Chondrocyte (in vitro differentiated cells): ENCODE measurements around the gene FBXO34. TPM values are rescaled to one million over a fixed set of nuclear protein-coding genes. Genes with fewer than 3 reads are reported as not detected.

Source experiments
- DNase-seq: peaks from one replicate; pipeline ENCODE4 v3.0.0; 2021; ENCODE audit warnings: mixed read lengths, low spot score
- H3K27ac Mint-ChIP-seq: one replicate; pipeline ENCODE4 v1.8.0; 2021; ENCODE audit warnings: mild to moderate bottlenecking, moderate library complexity, mixed read lengths; ENCODE audit not compliant: unreplicated experiment
- H3K27me3 Mint-ChIP-seq: 2 replicates; pipeline ENCODE4 v1.8.0; 2021; ENCODE audit warnings: low read depth, mixed read lengths
- H3K36me3 Mint-ChIP-seq: 2 replicates; pipeline ENCODE4 v1.8.0; 2021; ENCODE audit warnings: low read depth, mixed read lengths
- H3K4me1 Mint-ChIP-seq: 2 replicates; pipeline ENCODE4 v1.8.0; 2021; ENCODE audit warnings: low read depth, mild to moderate bottlenecking, mixed read lengths
- H3K4me3 Mint-ChIP-seq: one replicate; pipeline ENCODE4 v1.8.0; 2021; ENCODE audit warnings: mild to moderate bottlenecking, moderate library complexity, mixed read lengths; ENCODE audit not compliant: unreplicated experiment
- H3K9me3 Mint-ChIP-seq: 2 replicates; pipeline ENCODE4 v1.8.0; 2021; ENCODE audit warnings: low read depth, mixed read lengths
- total RNA-seq: library from RNA; stranded (reverse); gene quantifications from 3 replicates; pipeline ENCODE4 v1.2.1, GENCODE V29; 2021
- TF ChIP-seq, protein P1 (sequence below): fragments of 200-600 bp; sonication (generic); IDR thresholded peaks from 2 replicates; pipeline ENCODE4 v1.5.0; 2021; ENCODE audit warnings: antibody characterized with exemption, mild to moderate bottlenecking, moderate library complexity

The FBXO34 gene
- total RNA-seq, 1 donor from 2014 or later, result 18.9 TPM

DNA sequence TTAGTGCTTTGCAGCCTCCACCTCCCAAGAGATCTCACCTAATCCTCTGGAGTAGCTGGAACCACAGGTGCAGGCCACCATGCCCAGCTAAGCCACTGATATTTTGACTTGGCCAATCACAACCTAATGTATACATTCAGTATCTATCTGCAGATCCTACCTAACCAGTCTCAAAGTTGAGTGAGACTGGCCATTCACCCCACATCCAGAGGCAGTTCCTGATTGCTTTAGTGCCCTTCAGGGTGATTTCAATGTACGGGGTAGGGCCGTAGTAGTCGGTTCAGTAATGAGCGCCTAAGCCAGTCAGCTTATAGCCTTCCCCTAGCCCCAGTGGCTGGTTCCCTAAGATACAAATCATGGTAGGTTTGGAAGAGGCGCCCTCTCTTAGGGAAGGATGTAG is 27.4 kb upstream of the FBXO34 start:
- H3K4me3 Mint-ChIP-seq, result no peak overlapping the region
- no peaks in the 10 kb centered on the region for H3K36me3 Mint-ChIP-seq
- no peak for DNase-seq
- peaks cover 53% of the 10 kb centered on the region for H3K27me3 Mint-ChIP-seq
- no peaks in the 10 kb centered on the region for H3K9me3 Mint-ChIP-seq
- TF ChIP-seq, protein P1, sequence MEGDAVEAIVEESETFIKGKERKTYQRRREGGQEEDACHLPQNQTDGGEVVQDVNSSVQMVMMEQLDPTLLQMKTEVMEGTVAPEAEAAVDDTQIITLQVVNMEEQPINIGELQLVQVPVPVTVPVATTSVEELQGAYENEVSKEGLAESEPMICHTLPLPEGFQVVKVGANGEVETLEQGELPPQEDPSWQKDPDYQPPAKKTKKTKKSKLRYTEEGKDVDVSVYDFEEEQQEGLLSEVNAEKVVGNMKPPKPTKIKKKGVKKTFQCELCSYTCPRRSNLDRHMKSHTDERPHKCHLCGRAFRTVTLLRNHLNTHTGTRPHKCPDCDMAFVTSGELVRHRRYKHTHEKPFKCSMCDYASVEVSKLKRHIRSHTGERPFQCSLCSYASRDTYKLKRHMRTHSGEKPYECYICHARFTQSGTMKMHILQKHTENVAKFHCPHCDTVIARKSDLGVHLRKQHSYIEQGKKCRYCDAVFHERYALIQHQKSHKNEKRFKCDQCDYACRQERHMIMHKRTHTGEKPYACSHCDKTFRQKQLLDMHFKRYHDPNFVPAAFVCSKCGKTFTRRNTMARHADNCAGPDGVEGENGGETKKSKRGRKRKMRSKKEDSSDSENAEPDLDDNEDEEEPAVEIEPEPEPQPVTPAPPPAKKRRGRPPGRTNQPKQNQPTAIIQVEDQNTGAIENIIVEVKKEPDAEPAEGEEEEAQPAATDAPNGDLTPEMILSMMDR, result no peak
- no peaks in the 10 kb centered on the region for H3K4me1 Mint-ChIP-seq
- no peak overlapping the region for H3K27ac Mint-ChIP-seq

DNA sequence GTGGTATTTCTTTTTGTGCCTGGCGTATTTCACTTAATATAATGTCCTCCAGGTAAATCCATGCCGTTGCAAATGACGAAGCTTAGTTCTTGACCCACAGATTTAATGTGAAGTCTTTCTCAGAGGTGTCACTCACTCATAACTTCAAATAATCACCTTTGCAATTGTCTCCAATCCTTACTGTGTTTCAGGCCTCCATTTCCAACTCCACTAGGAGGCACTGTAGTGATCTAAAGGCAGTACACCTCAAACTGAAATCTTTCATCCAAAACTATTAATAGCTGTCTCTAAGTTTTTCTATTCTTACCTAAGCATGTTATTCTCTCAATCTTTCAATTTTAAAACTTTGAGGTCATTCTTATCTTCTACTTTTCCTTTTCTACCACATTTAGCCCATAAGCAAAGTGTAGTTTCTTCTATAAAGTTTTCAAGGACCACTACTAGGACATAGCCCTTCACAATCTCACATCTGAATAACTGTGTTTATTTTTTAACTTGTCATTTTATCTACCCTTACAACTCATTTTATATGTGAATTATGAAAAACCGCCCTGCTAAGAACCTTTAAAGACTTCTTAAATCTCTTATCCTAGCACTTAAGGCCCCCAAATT is 25.5 kb upstream of the FBXO34 start:
- H3K36me3 Mint-ChIP-seq, result no peaks in the 10 kb centered on the region
- no peak for DNase-seq
- no peaks in the 10 kb centered on the region for H3K9me3 Mint-ChIP-seq
- no peaks in the 10 kb centered on the region for H3K4me1 Mint-ChIP-seq
- peaks cover 53% of the 10 kb centered on the region for H3K27me3 Mint-ChIP-seq
- no peak overlapping the region for H3K27ac Mint-ChIP-seq
- no peak overlapping the region for H3K4me3 Mint-ChIP-seq
- TF ChIP-seq, protein P1, result peak; percentile 83

DNA sequence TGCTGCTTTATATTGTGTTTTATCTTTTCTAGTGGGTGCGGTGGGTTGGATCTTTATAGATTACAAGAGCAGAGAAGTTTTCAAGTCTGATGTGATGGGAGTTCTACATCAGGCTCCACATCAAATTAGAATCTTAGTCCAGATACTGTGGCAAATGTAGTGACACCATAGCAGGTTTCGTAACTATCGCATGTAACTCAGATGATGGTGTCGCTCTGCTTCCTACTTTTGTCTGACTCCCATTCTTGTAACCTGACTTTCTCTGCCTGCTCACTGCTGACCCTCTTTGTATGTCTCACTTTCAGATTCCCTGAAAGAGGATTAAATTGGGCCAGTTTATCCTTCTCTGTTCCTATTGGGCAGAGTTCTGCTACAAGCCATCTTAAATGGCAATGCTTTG is 22.8 kb upstream of the FBXO34 start:
- H3K36me3 Mint-ChIP-seq, result no peaks in the 10 kb centered on the region

DNA sequence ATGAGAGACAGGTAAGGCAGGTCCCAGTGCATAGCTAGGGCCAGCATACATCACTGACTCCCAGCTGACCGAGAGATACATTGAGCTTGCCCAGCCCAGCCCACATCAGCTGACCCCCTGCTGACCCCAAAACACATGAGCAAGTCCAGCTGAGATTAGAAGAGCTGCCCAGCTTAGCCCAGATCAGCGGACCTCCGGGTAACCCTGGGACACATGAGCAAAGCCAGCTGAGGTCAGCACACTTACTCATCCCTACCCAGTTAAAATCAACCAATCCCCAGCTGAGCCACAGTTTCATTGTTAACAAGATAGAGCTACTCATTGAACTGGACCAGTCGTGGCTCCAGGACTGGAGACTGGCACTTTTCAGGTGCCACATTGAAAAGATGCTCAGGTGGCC is 21.8 kb upstream of the FBXO34 start:
- Mint-ChIP-seq H3K27me3 (peaks cover 35% of the 10 kb centered on the region), H3K4me3 (no peak overlapping the region)
- DNase-seq, result no peak

More for the DNA sequence above, 22.8 kb upstream of the FBXO34 start:
- Mint-ChIP-seq H3K9me3 (no peaks in the 10 kb centered on the region), H3K4me3 (no peak overlapping the region), H3K27me3 (peaks cover 42% of the 10 kb centered on the region), H3K27ac (no peak overlapping the region), H3K4me1 (no peaks in the 10 kb centered on the region)
- TF ChIP-seq, protein P1, result no peak
- DNase-seq, result no peak

DNA sequence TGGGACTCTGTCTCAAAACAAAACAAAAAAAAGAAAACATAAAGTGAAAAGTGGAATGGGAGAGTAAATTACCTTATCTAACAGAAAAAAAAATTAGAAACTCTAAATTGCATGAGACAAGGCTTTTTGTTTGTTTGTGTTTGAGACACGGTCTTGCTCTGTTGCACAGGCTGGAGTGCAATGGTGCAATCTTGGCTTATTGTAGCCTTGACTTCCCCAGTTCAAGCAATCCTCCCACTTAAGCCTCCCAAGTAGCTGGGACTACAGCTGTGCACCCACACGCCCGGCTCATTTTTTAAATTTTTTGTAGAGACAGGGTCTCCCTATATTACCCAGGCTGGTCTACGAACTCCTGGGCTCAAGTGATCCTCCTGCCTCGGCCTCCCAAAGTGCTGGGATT is 17.9 kb upstream of the FBXO34 start:
- Mint-ChIP-seq H3K4me1 (no peaks in the 10 kb centered on the region), H3K4me3 (no peak overlapping the region), H3K27me3 (peaks cover 47% of the 10 kb centered on the region), H3K36me3 (no peaks in the 10 kb centered on the region), H3K27ac (no peak overlapping the region), H3K9me3 (no peaks in the 10 kb centered on the region)
- TF ChIP-seq, protein P1, result no peak
- DNase-seq, result no peak

More for the DNA sequence above, 21.8 kb upstream of the FBXO34 start:
- H3K36me3 Mint-ChIP-seq, result no peaks in the 10 kb centered on the region
- H3K4me1 Mint-ChIP-seq, result no peaks in the 10 kb centered on the region
- H3K27ac Mint-ChIP-seq, result no peak overlapping the region
- TF ChIP-seq, protein P1, result no peak
- no peaks in the 10 kb centered on the region for H3K9me3 Mint-ChIP-seq
